Neural cell (in vitro differentiated cells): ENCODE results near the gene CLDN20.

Experiments used
- CTCF ChIP-seq: fragments of 450-650 bp; IDR thresholded peaks from 2 replicates; pipeline ENCODE4 v1.5.1; 2014; ENCODE audit warnings: antibody characterized with exemption, mild to moderate bottlenecking, moderate library complexity; ENCODE audit not compliant: poor library complexity, severe bottlenecking
- EZH2 ChIP-seq: fragments of 200-600, 300-800 bp; shearing (Covaris generic), sonication (generic); IDR thresholded peaks from 2 replicates; pipeline ENCODE4 v1.6.1; 2014; ENCODE audit warnings: antibody characterized with exemption, low read length, borderline replicate concordance, mild to moderate bottlenecking; ENCODE audit not compliant: insufficient read depth, poor library complexity, severe bottlenecking

- TF ChIP-seq CTCF (no peak), EZH2 (no peak)
These were observed 42.7 kb upstream of the CLDN20 start for GRCh38 chr6:155221086-155221485.
